NCI-H524 treated with DMSO at 0.1 percent for 48 hours (cell line): ENCODE results near the gene DNM3.

Experiments
- DNase-seq: peaks from one replicate; lab custom pipeline; 2025; lab: John Stamatoyannopoulos, UW

DNM3 gene

GRCh38 chr1:172107316-172107975 lies 266.1 kb downstream of the DNM3 start:
- DNase-seq = no peak

- no peak for DNase-seq
Observed at GRCh38 chr1:172108161-172108893, 267.0 kb downstream of the DNM3 start.

- DNase-seq = no peak
Observed at GRCh38 chr1:172109359-172109758, 268.1 kb downstream of the DNM3 start.

- no peak for DNase-seq
Observed at GRCh38 chr1:172112576-172112975, 271.3 kb downstream of the DNM3 start.

GRCh38 chr1:172117800-172118199 lies 276.5 kb downstream of the DNM3 start:
- no peak for DNase-seq

GRCh38 chr1:172118618-172119017 lies 277.3 kb downstream of the DNM3 start:
- DNase-seq = no peak

GRCh38 chr1:172119184-172119583 lies 277.9 kb downstream of the DNM3 start:
- DNase-seq = no peak

- DNase-seq = no peak
Observed at GRCh38 chr1:172120381-172120780, 279.1 kb downstream of the DNM3 start.

GRCh38 chr1:172121081-172121717 lies 279.9 kb downstream of the DNM3 start:
- DNase-seq = no peak

- no peak for DNase-seq
Observed at GRCh38 chr1:172122381-172122780, 281.1 kb downstream of the DNM3 start.

- no peak for DNase-seq
Observed at GRCh38 chr1:172125250-172125649, 284.0 kb downstream of the DNM3 start.

GRCh38 chr1:172125812-172126430 lies 284.6 kb downstream of the DNM3 start:
- DNase-seq = no peak

GRCh38 chr1:172132836-172133235 lies 291.5 kb downstream of the DNM3 start:
- no peak for DNase-seq

GRCh38 chr1:172134087-172134731 lies 292.9 kb downstream of the DNM3 start:
- no peak for DNase-seq

- DNase-seq = no peak
Observed at GRCh38 chr1:172135076-172135672, 293.9 kb downstream of the DNM3 start.

GRCh38 chr1:172135978-172136610 lies 294.8 kb downstream of the DNM3 start:
- DNase-seq = no peak

GRCh38 chr1:172136925-172137324 lies 295.6 kb downstream of the DNM3 start:
- DNase-seq = no peak

- no peak for DNase-seq
Observed at GRCh38 chr1:172137703-172138454, 296.6 kb downstream of the DNM3 start.

- no peak for DNase-seq
Observed at GRCh38 chr1:172138634-172139033, 297.3 kb downstream of the DNM3 start.

- no peak for DNase-seq
Observed at GRCh38 chr1:172139196-172139595, 297.9 kb downstream of the DNM3 start.

GRCh38 chr1:172140072-172140471 lies 298.8 kb downstream of the DNM3 start:
- no peak for DNase-seq
